Measurements from ENCODE around the gene PRR29. TPM values are rescaled to one million over a fixed set of nuclear protein-coding genes. Genes with fewer than 3 reads are reported as not detected.

Gene PRR29
- total RNA-seq, 1 experiment from 2014 or later: 0.85 TPM

DNA sequence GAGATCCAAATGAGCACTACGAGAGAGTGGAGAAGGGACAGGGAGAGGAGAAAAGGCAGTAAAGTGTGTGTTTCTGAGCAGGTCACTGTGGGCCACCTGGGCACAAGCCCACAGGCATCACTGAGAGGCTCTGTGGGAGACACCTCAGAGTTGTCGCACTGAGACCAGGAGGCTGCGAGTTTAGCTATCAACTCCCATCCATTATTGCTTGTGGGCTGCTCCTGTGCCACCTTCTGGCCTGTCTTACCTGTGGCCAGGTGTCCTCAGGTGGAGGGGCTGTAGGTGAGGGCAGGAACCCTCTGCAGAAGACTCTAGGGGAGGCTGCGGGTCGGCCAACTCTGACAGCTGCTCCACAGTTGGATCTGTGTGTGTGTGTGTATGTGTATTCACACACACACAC is 2.5 kb upstream of the PRR29 start:
- Mint-ChIP-seq H3K4me1 (peaks cover 16% of the 10 kb centered on the region), H3K36me3 (no peaks in the 10 kb centered on the region), H3K27me3 (ENCODE audit: low read depth) (peaks cover 49% of the 10 kb centered on the region), H3K4me3 (no peak overlapping the region), H3K9me3 (no peaks in the 10 kb centered on the region), H3K27ac (no peak overlapping the region)
- no peak for ATAC-seq
- no peak for DNase-seq (ENCODE audit: low spot score)
- TF ChIP-seq, protein P1, sequence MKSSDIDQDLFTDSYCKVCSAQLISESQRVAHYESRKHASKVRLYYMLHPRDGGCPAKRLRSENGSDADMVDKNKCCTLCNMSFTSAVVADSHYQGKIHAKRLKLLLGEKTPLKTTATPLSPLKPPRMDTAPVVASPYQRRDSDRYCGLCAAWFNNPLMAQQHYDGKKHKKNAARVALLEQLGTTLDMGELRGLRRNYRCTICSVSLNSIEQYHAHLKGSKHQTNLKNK (CRISPR knock-in tag; IDR thresholded peaks at IDR 0.05): no peak
- TF ChIP-seq, protein P2, sequence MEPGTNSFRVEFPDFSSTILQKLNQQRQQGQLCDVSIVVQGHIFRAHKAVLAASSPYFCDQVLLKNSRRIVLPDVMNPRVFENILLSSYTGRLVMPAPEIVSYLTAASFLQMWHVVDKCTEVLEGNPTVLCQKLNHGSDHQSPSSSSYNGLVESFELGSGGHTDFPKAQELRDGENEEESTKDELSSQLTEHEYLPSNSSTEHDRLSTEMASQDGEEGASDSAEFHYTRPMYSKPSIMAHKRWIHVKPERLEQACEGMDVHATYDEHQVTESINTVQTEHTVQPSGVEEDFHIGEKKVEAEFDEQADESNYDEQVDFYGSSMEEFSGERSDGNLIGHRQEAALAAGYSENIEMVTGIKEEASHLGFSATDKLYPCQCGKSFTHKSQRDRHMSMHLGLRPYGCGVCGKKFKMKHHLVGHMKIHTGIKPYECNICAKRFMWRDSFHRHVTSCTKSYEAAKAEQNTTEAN (CRISPR knock-in tag; IDR thresholded peaks at IDR 0.05): no peak
- no peak for TF ChIP-seq NR3C1 (CRISPR knock-in tag; conservative IDR thresholded peaks at IDR 0.05; ENCODE audit: low read depth)
- TF ChIP-seq, protein P3, sequence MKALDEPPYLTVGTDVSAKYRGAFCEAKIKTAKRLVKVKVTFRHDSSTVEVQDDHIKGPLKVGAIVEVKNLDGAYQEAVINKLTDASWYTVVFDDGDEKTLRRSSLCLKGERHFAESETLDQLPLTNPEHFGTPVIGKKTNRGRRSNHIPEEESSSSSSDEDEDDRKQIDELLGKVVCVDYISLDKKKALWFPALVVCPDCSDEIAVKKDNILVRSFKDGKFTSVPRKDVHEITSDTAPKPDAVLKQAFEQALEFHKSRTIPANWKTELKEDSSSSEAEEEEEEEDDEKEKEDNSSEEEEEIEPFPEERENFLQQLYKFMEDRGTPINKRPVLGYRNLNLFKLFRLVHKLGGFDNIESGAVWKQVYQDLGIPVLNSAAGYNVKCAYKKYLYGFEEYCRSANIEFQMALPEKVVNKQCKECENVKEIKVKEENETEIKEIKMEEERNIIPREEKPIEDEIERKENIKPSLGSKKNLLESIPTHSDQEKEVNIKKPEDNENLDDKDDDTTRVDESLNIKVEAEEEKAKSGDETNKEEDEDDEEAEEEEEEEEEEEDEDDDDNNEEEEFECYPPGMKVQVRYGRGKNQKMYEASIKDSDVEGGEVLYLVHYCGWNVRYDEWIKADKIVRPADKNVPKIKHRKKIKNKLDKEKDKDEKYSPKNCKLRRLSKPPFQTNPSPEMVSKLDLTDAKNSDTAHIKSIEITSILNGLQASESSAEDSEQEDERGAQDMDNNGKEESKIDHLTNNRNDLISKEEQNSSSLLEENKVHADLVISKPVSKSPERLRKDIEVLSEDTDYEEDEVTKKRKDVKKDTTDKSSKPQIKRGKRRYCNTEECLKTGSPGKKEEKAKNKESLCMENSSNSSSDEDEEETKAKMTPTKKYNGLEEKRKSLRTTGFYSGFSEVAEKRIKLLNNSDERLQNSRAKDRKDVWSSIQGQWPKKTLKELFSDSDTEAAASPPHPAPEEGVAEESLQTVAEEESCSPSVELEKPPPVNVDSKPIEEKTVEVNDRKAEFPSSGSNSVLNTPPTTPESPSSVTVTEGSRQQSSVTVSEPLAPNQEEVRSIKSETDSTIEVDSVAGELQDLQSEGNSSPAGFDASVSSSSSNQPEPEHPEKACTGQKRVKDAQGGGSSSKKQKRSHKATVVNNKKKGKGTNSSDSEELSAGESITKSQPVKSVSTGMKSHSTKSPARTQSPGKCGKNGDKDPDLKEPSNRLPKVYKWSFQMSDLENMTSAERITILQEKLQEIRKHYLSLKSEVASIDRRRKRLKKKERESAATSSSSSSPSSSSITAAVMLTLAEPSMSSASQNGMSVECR (CRISPR knock-in tag; IDR thresholded peaks at IDR 0.05; ENCODE audit: borderline replicate concordance): no peak
- TF ChIP-seq, protein P4, sequence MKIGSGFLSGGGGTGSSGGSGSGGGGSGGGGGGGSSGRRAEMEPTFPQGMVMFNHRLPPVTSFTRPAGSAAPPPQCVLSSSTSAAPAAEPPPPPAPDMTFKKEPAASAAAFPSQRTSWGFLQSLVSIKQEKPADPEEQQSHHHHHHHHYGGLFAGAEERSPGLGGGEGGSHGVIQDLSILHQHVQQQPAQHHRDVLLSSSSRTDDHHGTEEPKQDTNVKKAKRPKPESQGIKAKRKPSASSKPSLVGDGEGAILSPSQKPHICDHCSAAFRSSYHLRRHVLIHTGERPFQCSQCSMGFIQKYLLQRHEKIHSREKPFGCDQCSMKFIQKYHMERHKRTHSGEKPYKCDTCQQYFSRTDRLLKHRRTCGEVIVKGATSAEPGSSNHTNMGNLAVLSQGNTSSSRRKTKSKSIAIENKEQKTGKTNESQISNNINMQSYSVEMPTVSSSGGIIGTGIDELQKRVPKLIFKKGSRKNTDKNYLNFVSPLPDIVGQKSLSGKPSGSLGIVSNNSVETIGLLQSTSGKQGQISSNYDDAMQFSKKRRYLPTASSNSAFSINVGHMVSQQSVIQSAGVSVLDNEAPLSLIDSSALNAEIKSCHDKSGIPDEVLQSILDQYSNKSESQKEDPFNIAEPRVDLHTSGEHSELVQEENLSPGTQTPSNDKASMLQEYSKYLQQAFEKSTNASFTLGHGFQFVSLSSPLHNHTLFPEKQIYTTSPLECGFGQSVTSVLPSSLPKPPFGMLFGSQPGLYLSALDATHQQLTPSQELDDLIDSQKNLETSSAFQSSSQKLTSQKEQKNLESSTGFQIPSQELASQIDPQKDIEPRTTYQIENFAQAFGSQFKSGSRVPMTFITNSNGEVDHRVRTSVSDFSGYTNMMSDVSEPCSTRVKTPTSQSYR (CRISPR knock-in tag; IDR thresholded peaks at IDR 0.05): no peak
- no peak for TF ChIP-seq FOXJ3 (CRISPR knock-in tag; IDR thresholded peaks at IDR 0.05; ENCODE audit: borderline replicate concordance)
- TF ChIP-seq NFYB (CRISPR knock-in tag; conservative IDR thresholded peaks at IDR 0.05; ENCODE audit: low read depth): no peak
- TF ChIP-seq, protein P5, sequence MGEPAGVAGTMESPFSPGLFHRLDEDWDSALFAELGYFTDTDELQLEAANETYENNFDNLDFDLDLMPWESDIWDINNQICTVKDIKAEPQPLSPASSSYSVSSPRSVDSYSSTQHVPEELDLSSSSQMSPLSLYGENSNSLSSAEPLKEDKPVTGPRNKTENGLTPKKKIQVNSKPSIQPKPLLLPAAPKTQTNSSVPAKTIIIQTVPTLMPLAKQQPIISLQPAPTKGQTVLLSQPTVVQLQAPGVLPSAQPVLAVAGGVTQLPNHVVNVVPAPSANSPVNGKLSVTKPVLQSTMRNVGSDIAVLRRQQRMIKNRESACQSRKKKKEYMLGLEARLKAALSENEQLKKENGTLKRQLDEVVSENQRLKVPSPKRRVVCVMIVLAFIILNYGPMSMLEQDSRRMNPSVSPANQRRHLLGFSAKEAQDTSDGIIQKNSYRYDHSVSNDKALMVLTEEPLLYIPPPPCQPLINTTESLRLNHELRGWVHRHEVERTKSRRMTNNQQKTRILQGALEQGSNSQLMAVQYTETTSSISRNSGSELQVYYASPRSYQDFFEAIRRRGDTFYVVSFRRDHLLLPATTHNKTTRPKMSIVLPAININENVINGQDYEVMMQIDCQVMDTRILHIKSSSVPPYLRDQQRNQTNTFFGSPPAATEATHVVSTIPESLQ (CRISPR knock-in tag; IDR thresholded peaks at IDR 0.05): no peak
- no peak for TF ChIP-seq RELA (CRISPR knock-in tag; IDR thresholded peaks at IDR 0.05; ENCODE audit: borderline replicate concordance)
- TF ChIP-seq GTF2I (CRISPR knock-in tag; conservative IDR thresholded peaks at IDR 0.05): no peak
- TF ChIP-seq, protein P6, sequence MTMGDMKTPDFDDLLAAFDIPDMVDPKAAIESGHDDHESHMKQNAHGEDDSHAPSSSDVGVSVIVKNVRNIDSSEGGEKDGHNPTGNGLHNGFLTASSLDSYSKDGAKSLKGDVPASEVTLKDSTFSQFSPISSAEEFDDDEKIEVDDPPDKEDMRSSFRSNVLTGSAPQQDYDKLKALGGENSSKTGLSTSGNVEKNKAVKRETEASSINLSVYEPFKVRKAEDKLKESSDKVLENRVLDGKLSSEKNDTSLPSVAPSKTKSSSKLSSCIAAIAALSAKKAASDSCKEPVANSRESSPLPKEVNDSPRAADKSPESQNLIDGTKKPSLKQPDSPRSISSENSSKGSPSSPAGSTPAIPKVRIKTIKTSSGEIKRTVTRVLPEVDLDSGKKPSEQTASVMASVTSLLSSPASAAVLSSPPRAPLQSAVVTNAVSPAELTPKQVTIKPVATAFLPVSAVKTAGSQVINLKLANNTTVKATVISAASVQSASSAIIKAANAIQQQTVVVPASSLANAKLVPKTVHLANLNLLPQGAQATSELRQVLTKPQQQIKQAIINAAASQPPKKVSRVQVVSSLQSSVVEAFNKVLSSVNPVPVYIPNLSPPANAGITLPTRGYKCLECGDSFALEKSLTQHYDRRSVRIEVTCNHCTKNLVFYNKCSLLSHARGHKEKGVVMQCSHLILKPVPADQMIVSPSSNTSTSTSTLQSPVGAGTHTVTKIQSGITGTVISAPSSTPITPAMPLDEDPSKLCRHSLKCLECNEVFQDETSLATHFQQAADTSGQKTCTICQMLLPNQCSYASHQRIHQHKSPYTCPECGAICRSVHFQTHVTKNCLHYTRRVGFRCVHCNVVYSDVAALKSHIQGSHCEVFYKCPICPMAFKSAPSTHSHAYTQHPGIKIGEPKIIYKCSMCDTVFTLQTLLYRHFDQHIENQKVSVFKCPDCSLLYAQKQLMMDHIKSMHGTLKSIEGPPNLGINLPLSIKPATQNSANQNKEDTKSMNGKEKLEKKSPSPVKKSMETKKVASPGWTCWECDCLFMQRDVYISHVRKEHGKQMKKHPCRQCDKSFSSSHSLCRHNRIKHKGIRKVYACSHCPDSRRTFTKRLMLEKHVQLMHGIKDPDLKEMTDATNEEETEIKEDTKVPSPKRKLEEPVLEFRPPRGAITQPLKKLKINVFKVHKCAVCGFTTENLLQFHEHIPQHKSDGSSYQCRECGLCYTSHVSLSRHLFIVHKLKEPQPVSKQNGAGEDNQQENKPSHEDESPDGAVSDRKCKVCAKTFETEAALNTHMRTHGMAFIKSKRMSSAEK (CRISPR knock-in tag; IDR thresholded peaks at IDR 0.05; ENCODE audit: borderline replicate concordance): no peak
- TF ChIP-seq CREB1 (CRISPR knock-in tag; IDR thresholded peaks at IDR 0.05): no peak
- TF ChIP-seq ZNF671 (CRISPR knock-in tag; IDR thresholded peaks at IDR 0.05): no peak
- no peak for TF ChIP-seq CBFB (CRISPR knock-in tag; IDR thresholded peaks at IDR 0.05; ENCODE audit: low read depth)
- no peak for TF ChIP-seq PRRX2 (CRISPR knock-in tag; IDR thresholded peaks at IDR 0.05)
- ChIA-PET CTCF (interaction anchor here (1.1 to 8.7 kb wide), 5 partner anchors 10 to 77 kb away, joined by 3 to 46 read pairs (median 7); partner anchors contain the start of gene GH1), POLR2A (no interaction called here)

Data from WTC11 (cell line).